Jurkat, Clone E6-1 (cell line): ENCODE results near the gene RPS15A.
"Not testable (repeated sequence)": the region's sequence is repeated elsewhere in the genome, so short reads cannot be mapped to it uniquely, and the experiment has no call there.

Experiments used
- DNase-seq: peaks from one replicate; pipeline ENCODE4 v3.0.0-alpha.2; 2011; ENCODE audit warnings: low read depth, low spot score
- H3K4me3 ChIP-seq: 2 replicates; pipeline ENCODE4 v1.5.1; 2011; ENCODE audit warnings: mild to moderate bottlenecking, low read length, control low read depth, moderate library complexity

Gene RPS15A

GRCh38 chr16:18762713-18763112, 27.4 kb downstream of the RPS15A start:
- not testable (repeated sequence) for DNase-seq

GRCh38 chr16:18759598-18760520, 30.3 kb downstream of the RPS15A start:
- H3K4me3 ChIP-seq, DNase-seq: not testable (repeated sequence)

More at GRCh38 chr16:18762713-18763112, 27.4 kb downstream of the RPS15A start:
- H3K4me3 ChIP-seq, result not testable (repeated sequence)

- not testable (repeated sequence) for H3K4me3 ChIP-seq, DNase-seq
Observed at GRCh38 chr16:18757960-18758660, 32.0 kb downstream of the RPS15A start.

- H3K4me3 ChIP-seq, DNase-seq: not testable (repeated sequence)
Observed at GRCh38 chr16:18756639-18757038, 33.5 kb downstream of the RPS15A start.

- DNase-seq, result not testable (repeated sequence)
Observed at GRCh38 chr16:18742870-18743269, 47.3 kb downstream of the RPS15A start.

GRCh38 chr16:18740027-18740426, 50.1 kb downstream of the RPS15A start:
- not testable (repeated sequence) for DNase-seq, H3K4me3 ChIP-seq

More at GRCh38 chr16:18742870-18743269, 47.3 kb downstream of the RPS15A start:
- not testable (repeated sequence) for H3K4me3 ChIP-seq

- not testable (repeated sequence) for DNase-seq, H3K4me3 ChIP-seq
Observed at GRCh38 chr16:18738768-18739167, 51.4 kb downstream of the RPS15A start.

GRCh38 chr16:18734279-18734678, 55.9 kb downstream of the RPS15A start:
- not testable (repeated sequence) for DNase-seq, H3K4me3 ChIP-seq
